ENCODE measurements around the gene NEDD9. TPM values are rescaled to one million over a fixed set of nuclear protein-coding genes. Genes with fewer than 3 reads are reported as not detected.

The NEDD9 gene
- total and polyA plus RNA-seq, 10 of the 15 experiments (the other 5 are each of a cell fraction or from before 2014, with no cell fraction given): 4.9 to 92.6 (median 14.6) TPM

GRCh38 chr6:11204794-11205366 is 27.6 kb downstream of the NEDD9 start:
- Histone ChIP-seq H3K4me3 (no peak overlapping the region), H3K36me3 (ENCODE audit: control insufficient read depth in 2 of 2, insufficient read depth in 2 of 2, low read length in 1 of 2) (peaks cover 6 to 22% of the 10 kb centered on the region in 2 experiments), H3K27me3 (replicated peaks in 1 of 2; ENCODE audit: control insufficient read depth in 2 of 2, insufficient read depth in 2 of 2, low read length in 1 of 2) (no peaks in the 10 kb centered on the region), H3K4me1 (ENCODE audit: control insufficient read depth, insufficient read depth, low read length) (0 out of 2 replicates have a peak, but pooled peaks cover 3% of the 10 kb centered on the region), H3K4me2 (ENCODE audit: control insufficient read depth, insufficient read depth) (no peak overlapping the region), H3K9ac (ENCODE audit: control insufficient read depth, insufficient read depth, low read length) (no peak overlapping the region), H3K27ac (ENCODE audit: control insufficient read depth, insufficient read depth) (no peak overlapping the region), H3K9me3 (replicated peaks; ENCODE audit: control insufficient read depth, insufficient read depth, low read length) (no peaks in the 10 kb centered on the region), H3K79me2 (ENCODE audit: control insufficient read depth, insufficient read depth, low read length) (peaks cover 2% of the 10 kb centered on the region), H4K20me1 (ENCODE audit: control insufficient read depth, insufficient read depth) (no peaks in the 10 kb centered on the region), H2AFZ (ENCODE audit: control insufficient read depth, low read depth, low read length) (no peak overlapping the region)
- no TSS peak for BruUV-seq (replicated peaks)
- FAIRE-seq (no peak), ATAC-seq (no peak), DNase-seq (ENCODE audit: low read depth, low spot score) (no peak)
- in situ Hi-C loops (cut with MboI): no loop called here
- intact Hi-C loops (cut with micrococcal nuclease; ENCODE audit: unreplicated experiment): no loop called here
- ChIA-PET CTCF (no interaction called here), SMC1A (ENCODE audit: uncharacterized antibody, unreplicated experiment) (no interaction called here), RAD21 (ENCODE audit: unreplicated experiment) (no interaction called here), POLR2A (no interaction called here)
- WGBS (ENCODE audit: insufficient coverage, insufficient replicate concordance, low lambda C conversion rate, missing lambda C conversion rate): 83% methylated on average over 5 of the region's 5 CpGs
- TF ChIP-seq BACH1 (IDR thresholded peaks at IDR 0.05; ENCODE audit: borderline replicate concordance) (no peak), E4F1 (IDR thresholded peaks at IDR 0.05; ENCODE audit: borderline replicate concordance, partially characterized antibody) (no peak), ATF7 (IDR thresholded peaks at IDR 0.05; ENCODE audit: low read depth) (no peak), PML (IDR thresholded peaks at IDR 0.05; ENCODE audit: low read length) (no peak), IRF4 (IDR thresholded peaks at IDR 0.05; ENCODE audit: low read depth, low read length) (no peak), HCFC1 (IDR thresholded peaks at IDR 0.05; ENCODE audit: low read length) (no peak)
- TF ChIP-seq, protein P1, sequence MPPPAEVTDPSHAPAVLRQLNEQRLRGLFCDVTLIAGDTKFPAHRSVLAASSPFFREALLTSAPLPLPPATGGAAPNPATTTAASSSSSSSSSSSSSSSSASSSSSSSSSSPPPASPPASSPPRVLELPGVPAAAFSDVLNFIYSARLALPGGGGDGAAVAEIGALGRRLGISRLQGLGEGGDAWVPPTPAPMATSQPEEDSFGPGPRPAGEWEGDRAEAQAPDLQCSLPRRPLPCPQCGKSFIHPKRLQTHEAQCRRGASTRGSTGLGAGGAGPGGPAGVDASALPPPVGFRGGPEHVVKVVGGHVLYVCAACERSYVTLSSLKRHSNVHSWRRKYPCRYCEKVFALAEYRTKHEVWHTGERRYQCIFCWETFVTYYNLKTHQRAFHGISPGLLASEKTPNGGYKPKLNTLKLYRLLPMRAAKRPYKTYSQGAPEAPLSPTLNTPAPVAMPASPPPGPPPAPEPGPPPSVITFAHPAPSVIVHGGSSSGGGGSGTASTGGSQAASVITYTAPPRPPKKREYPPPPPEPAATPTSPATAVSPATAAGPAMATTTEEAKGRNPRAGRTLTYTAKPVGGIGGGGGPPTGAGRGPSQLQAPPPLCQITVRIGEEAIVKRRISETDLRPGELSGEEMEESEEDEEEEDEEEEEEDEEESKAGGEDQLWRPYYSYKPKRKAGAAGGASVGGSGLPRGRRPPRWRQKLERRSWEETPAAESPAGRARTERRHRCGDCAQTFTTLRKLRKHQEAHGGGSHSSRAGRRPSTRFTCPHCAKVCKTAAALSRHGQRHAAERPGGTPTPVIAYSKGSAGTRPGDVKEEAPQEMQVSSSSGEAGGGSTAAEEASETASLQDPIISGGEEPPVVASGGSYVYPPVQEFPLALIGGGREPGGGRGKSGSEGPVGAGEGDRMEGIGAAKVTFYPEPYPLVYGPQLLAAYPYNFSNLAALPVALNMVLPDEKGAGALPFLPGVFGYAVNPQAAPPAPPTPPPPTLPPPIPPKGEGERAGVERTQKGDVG (CRISPR knock-in tag; IDR thresholded peaks at IDR 0.05): no peak

All from GM12878 (cell line).